Adrenal gland (tissue), 5 donors: ENCODE measurements around the gene KRT38.

Experiments used
- POLR2A ChIP-seq, 2 donors: fragments of 450-650 bp; IDR thresholded peaks; one replicate each; pipeline ENCODE4 v1.6.1; 2017; ENCODE audit warnings: antibody characterized with exemption in 2 of 2, mild to moderate bottlenecking in 2 of 2, moderate library complexity in 1 of 2
- TF ChIP-seq, protein P1 (sequence below), 6 experiments: fragments of 450-650 bp in 4 of 6; fragments of 200-600 bp in 2 of 6; sonication (generic) in 1 of 6; IDR thresholded peaks; 1 replicate in 5 of 6; 2 replicates in 1 of 6; pipeline versions ENCODE4 v1.5.1 to v1.8.0; 2016 to 2021; ENCODE audit warnings: antibody characterized with exemption in 6 of 6, mild to moderate bottlenecking in 2 of 6, moderate library complexity in 1 of 6
- donor health status: DM: no; HTN: no; CAD: no.

DNA sequence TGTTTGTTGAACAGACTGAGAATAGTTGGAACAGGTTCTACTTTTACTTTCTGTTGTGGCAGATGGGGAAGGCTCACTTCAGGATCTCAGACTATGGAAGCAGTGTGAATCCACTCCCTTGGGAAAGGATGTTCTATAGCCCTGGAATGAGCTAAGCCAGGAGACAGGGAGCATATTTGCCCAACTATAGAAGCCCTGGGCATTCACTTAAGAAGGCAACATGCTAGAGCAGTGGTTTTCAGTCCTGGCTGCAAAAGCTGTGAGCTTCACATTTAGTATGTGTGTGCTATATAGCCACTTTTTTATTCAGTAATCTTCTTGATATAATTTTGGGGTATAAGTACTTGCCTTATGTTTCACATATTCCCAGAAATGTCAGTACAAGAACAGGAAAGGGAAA lies 27.6 kb upstream of the KRT38 start:
- TF ChIP-seq, protein P1, sequence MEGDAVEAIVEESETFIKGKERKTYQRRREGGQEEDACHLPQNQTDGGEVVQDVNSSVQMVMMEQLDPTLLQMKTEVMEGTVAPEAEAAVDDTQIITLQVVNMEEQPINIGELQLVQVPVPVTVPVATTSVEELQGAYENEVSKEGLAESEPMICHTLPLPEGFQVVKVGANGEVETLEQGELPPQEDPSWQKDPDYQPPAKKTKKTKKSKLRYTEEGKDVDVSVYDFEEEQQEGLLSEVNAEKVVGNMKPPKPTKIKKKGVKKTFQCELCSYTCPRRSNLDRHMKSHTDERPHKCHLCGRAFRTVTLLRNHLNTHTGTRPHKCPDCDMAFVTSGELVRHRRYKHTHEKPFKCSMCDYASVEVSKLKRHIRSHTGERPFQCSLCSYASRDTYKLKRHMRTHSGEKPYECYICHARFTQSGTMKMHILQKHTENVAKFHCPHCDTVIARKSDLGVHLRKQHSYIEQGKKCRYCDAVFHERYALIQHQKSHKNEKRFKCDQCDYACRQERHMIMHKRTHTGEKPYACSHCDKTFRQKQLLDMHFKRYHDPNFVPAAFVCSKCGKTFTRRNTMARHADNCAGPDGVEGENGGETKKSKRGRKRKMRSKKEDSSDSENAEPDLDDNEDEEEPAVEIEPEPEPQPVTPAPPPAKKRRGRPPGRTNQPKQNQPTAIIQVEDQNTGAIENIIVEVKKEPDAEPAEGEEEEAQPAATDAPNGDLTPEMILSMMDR (IDR thresholded peaks at IDR 0.05), result no peak
- no peak for TF ChIP-seq POLR2A (IDR thresholded peaks at IDR 0.05)
